Inflammatory macrophage treated with lipopolysaccharide for 1 hour (primary cell): ENCODE measurements around the gene PTBP3.
"Not testable (repeated sequence)": the region's sequence is repeated elsewhere in the genome, so short reads cannot be mapped to it uniquely, and the experiment has no call there.

Experiments
- DNase-seq, 2 donors: peaks; one replicate each; pipeline ENCODE4 v3.0.0-alpha.2; 2020 to 2022

PTBP3 gene

DNA sequence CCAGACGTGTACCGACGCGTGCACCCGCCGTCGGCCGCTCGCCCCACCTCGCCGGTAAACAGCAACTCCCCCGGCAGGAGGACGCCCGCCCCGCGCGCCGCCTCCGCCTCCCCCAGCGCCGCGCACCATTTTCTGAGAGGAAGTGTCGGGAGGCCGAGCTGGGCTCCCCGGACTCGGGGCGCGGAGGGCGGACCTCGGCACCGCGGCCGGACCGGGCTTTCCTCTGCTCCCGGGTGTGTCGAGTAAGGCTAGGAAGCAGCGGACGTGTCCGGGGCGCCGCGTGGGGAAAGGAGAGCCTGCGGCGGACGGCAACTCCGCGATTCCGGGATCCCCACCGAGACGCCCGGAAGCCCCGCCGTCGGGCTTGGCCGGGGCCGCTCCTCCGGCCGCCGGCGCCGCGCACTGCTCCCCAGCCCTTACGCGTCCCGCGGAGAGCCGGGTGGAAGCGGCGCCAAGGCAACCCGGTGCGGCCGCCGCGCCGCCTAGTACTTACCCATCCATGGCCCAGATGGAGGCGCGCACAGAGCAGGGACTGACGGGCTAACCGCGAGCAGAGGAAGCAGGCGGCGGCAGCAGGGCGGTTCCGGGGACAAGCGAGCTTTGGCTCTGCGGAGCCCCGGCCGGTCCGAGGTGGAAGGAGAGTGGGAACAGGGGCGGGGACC lies at the start of gene PTBP3:
TSS of gene PTBP3 (minus strand) at position 643 of the 662 bp plus-strand sequence. CDS start 35,754 bp downstream, outside the sequence.
- peak; percentile 48 to 61 for DNase-seq

GRCh38 chr9:112382501-112383364 lies 49.3 kb upstream of the PTBP3 start:
- no peak for DNase-seq

DNA sequence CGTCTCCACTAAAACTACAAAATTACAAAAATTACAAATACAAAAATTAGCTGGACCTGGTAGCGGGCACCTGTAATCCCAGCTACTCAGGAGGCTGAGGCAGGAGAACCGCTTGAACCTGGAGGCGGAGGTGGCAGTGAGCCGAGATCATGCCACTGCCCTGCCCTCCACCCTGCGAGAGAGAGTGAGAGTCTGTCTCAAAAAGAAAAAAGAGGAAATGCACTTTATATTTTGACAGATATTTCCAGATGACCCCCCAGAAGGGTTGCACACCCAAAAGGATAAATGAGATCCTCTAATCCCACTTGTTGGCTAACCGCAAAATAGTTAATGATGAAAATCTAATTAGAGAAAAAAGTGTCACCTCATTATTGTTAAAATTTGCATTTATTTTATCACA lies 48.6 kb upstream of the PTBP3 start:
- DNase-seq: no peak

GRCh38 chr9:112380825-112381221 lies 47.4 kb upstream of the PTBP3 start:
- DNase-seq: peak; percentile 10 to 29

- peak in 1 of 2 donors; percentile 9 for DNase-seq
Measured at GRCh38 chr9:112380102-112380824, 46.8 kb upstream of the PTBP3 start, which contains the start of gene HSDL2. TSS of gene HSDL2 (plus strand) at chr9:112380108. CDS start at chr9:112380164, 56 bp downstream.

GRCh38 chr9:112379177-112380101 lies 46.0 kb upstream of the PTBP3 start:
- peak; percentile 97 to 99 for DNase-seq

DNA sequence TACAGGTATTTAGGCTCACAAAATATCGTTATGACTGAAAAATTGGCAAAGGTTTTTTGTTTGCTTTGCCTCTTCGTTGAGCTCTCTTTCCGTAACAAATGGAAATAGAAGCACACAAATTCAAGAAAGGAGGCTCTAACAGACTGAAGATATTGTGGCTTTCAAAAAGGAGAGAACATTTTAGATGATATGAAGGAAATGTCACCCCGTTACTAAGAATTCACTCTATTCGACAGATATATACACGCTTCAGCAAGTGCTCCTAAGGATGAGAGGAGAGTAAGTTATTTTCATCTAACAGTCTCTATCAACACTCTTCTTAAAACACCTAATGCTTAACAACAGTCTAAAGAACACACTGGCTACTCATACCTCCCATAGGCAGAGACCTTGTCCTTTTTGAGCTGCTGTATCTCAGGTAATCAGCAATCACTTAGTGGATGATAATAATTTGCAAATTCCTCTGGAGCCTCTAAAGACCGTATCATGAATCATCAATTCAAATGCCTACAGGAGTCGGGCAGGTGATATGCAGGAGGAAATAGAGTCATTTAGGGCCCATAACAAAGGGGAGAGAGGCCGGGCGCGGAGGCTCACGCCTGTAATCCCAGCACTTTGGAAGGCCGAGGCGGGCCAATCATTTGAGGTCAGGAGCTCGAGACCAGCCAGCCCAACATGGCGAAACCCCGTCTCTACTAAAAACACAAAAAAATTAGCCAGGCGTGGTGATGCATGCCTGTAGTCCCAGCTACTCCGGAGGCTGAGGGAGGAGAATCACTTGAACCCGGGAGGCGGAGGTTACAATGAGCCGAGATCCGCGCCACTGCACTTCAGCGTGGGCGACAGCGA lies 45.1 kb upstream of the PTBP3 start:
- DNase-seq: no peak

DNA sequence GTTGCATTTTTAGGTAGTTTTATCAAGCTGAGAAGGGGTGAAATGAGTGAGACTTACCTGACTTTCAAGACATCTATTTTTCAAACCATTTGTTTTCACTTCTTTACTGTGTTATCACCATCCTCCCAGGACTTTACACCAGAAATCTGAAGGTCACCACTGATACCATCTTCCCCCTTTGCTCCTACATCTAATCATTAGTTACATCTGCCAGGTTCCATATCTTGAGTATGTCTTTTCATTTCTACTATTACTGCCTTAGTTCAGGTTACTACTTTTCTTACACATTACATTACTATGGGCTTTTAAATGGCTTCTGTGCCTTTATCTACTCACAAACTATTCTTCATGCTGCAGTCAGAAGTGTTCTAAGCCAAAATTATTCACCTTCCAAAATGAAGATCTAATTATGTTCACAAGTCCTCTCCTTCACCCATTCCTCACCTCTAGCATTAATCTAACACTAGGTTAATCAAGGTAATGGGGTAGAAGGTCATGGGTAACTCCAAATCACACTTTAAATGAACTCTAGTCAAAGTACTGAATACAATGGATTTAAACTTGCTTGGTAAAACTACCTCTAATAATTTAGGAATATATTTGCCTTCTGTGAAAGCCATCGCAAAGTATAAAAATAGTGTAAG lies 44.4 kb upstream of the PTBP3 start:
- no peak for DNase-seq

DNA sequence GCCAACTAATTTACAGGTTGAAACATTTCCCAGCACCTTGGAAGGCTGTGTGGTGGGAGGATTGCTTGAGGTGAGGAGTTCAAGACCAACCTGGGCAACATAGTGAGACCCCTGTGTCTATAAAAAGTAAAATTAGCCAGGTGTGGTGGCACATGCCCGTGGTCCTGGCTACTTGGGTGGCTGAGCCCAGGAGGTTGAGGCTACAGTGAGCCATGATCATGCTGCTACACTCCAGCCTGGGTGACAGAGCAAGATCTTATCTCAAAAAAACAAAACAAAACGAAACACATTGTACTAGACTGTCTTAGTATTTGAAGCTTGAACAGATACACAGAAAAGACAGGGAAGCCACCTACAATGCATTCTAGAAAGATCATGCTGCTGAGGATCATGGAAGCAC lies 43.7 kb upstream of the PTBP3 start:
- no peak for DNase-seq

DNA sequence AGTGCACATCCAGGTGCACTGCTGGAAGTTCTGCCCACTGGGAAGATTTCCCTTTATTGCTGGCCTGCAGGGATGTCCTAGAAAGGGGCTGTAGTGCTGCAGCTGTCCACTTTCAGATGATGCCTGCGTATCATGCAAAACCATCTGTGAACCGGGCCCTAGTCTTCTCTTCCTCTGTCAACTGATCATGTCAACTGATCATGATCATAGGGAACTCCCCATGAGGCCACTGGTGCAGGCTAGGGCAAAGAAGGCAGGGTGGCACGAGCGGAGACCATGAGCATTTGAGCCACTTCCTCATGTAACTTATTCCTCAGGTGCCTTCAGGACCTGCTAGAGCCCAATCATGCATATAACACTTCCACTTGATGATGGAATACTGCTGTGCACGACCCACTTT lies 41.9 kb upstream of the PTBP3 start:
- DNase-seq: no peak

GRCh38 chr9:112374232-112374631 lies 40.8 kb upstream of the PTBP3 start:
- not testable (repeated sequence) for DNase-seq

DNA sequence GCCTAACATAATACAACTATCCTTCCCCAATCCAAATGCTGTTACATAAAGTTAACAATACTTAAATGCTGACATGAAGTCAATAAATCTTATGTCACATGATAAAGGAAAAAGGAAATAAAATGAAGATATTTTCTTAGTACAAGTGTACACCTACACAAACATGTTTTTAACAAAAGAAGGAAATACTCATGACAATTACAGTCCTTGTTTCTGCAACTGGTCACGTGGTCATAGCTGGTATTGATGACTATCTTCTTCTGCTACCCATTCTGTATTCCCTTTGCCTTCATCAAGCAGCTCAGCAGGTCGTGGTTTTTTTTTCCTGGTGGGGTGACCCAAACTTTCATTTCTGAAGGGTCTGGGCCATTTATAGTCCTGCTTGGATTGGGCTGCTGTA lies 40.2 kb upstream of the PTBP3 start:
- DNase-seq: peak in 1 of 2 donors; percentile 19

- no peak for DNase-seq
Measured at GRCh38 chr9:112371060-112371459, 37.6 kb upstream of the PTBP3 start.

GRCh38 chr9:112369817-112370216 lies 36.4 kb upstream of the PTBP3 start:
- no peak for DNase-seq

DNA sequence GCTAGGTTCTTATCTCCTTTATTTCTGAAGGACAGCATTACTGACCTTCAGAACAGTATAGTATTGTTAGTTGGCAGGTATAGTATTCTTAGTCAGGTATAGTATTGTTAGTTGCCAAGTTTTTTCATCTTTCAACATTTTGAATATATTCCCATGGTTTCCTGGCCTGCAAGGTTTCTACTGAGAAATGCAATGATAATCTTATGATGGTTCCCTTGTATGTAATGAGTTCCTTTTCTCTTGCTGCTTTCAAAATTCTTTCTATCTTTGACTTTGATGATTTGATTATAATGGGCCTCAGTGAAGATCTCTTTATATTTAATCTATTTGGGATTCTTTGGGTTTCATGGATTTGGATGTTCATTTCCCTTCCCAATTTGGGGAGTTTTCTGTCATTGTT lies 34.0 kb upstream of the PTBP3 start:
- no peak for DNase-seq

- DNase-seq: no peak
Measured at GRCh38 chr9:112366591-112366990, 33.2 kb upstream of the PTBP3 start.

- not testable (repeated sequence) for DNase-seq
Measured at GRCh38 chr9:112365257-112365656, 31.8 kb upstream of the PTBP3 start.

DNA sequence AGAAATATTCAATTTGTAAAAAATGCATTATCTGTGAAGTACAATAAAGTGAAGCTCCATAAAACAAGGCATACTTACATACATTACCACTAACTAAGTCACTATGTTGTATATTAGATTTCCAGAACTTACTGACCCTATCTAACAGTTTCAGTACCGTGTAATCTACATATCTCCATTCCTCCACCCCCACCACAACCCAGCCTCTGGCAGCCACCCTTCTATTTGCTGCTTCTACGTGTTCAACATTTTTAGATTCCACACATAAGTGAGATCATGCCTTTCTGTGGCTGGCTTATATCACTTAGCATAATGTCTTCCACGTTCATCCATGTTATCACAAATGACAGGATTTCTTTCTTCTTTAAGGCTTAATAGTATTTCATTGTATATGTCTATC lies 31.3 kb upstream of the PTBP3 start:
- no peak for DNase-seq

DNA sequence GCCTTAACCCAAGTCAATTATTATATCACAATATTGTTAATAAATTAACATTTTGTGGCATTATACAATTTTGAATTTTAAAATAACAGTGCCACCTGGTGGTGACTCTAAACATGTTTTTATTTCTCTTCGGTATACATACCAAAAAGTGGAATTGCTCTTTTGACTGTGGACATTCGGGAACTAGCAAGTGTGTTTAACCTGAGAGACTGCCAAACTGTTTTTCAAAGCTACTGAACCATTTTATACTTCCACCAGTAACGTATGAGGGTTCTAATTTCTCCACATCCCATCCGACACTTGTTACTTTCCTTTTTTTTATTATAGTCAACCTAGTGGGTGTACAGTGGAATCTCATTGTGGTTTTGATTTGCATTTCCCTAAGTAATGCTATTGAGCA lies 28.2 kb upstream of the PTBP3 start:
- peak; percentile 30 to 78 for DNase-seq

GRCh38 chr9:112360047-112360804 lies 26.8 kb upstream of the PTBP3 start:
- no peak for DNase-seq
